HepG2 (cell line): ENCODE results near the gene GALNT18. TPM values are rescaled to one million over a fixed set of nuclear protein-coding genes. Genes with fewer than 3 reads are reported as not detected.

ENCODE experiments used
- CEBPG ChIP-seq: IDR thresholded peaks from 2 replicates; pipeline ENCODE4 v1.6.1; 2016
- CHCHD3 ChIP-seq: sonication (generic); formaldehyde crosslinking; IDR thresholded peaks from 2 replicates; pipeline ENCODE4 v1.8.0; 2022; ENCODE audit warnings: mild to moderate bottlenecking, missing genetic modification reagents, moderate library complexity
- HIVEP1 ChIP-seq: sonication (generic); formaldehyde crosslinking; IDR thresholded peaks from 2 replicates; pipeline ENCODE4 v1.4.0; 2020; ENCODE audit warnings: mild to moderate bottlenecking, missing genetic modification reagents
- KIAA2018 ChIP-seq: sonication (generic); formaldehyde crosslinking; IDR thresholded peaks from 2 replicates; pipeline ENCODE4 v1.5.0; 2020; ENCODE audit warnings: mild to moderate bottlenecking, missing genetic modification reagents, borderline replicate concordance
- NFE2L1 ChIP-seq: sonication (generic); formaldehyde crosslinking; IDR thresholded peaks from 2 replicates; pipeline ENCODE4 v1.4.0; 2020; ENCODE audit warnings: missing genetic modification reagents, mild to moderate bottlenecking, borderline replicate concordance
- POGZ ChIP-seq: sonication (generic); formaldehyde crosslinking; IDR thresholded peaks from 2 replicates; pipeline ENCODE4 v1.4.0; 2020; ENCODE audit warnings: mild to moderate bottlenecking, missing genetic modification reagents
- ZNF138 ChIP-seq: sonication (generic); formaldehyde crosslinking; IDR thresholded peaks from 2 replicates; pipeline ENCODE4 v1.5.0; 2020; ENCODE audit warnings: mild to moderate bottlenecking, low read depth, missing genetic modification reagents
- ZNF276 ChIP-seq: sonication (generic); formaldehyde crosslinking; IDR thresholded peaks from 2 replicates; pipeline ENCODE4 v1.4.0; 2020; ENCODE audit warnings: mild to moderate bottlenecking, low read depth, missing genetic modification reagents
- ZNF343 ChIP-seq: sonication (generic); formaldehyde crosslinking; IDR thresholded peaks from 2 replicates; pipeline ENCODE4 v1.4.0; 2020; ENCODE audit warnings: mild to moderate bottlenecking, missing genetic modification reagents
- ZNF572 ChIP-seq: sonication (generic); formaldehyde crosslinking; IDR thresholded peaks from 2 replicates; pipeline ENCODE4 v1.5.1; 2020; ENCODE audit warnings: mild to moderate bottlenecking, missing genetic modification reagents
- polyA plus RNA-seq, 8 experiments: library from polyadenylated mRNA; depleted of rRNA in 3 of 8; stranded (reverse) in 7 of 8; unstranded in 1 of 8; fragments of >200 nt; fragmentation: Illumina TruSeq in 4 of 8; extraction: Trizol in 4 of 8; gene quantifications; 2 replicates each; pipeline versions ENCODE4 v1.2.1 to v1.2.3, GENCODE V29; 2011 to 2016; ENCODE audit warnings: low read depth in 4 of 8, missing spikeins in 1 of 8, mixed read lengths in 1 of 8; ENCODE audit not compliant: insufficient read depth in 1 of 8
- total RNA-seq, 5 experiments: library from RNA; depleted of rRNA; stranded (reverse); fragments of >200 nt; fragmentation: Illumina TruSeq; extraction: Trizol; gene quantifications; 2 replicates each; pipeline ENCODE4 v1.2.3, GENCODE V29; 2016; ENCODE audit warnings: low read depth in 1 of 5

Gene GALNT18
- total and polyA plus RNA-seq, 2 of the 13 experiments (the other 11 are each of a cell fraction or from before 2014, with no cell fraction given) = 0.11 TPM; not detected in 1

DNA sequence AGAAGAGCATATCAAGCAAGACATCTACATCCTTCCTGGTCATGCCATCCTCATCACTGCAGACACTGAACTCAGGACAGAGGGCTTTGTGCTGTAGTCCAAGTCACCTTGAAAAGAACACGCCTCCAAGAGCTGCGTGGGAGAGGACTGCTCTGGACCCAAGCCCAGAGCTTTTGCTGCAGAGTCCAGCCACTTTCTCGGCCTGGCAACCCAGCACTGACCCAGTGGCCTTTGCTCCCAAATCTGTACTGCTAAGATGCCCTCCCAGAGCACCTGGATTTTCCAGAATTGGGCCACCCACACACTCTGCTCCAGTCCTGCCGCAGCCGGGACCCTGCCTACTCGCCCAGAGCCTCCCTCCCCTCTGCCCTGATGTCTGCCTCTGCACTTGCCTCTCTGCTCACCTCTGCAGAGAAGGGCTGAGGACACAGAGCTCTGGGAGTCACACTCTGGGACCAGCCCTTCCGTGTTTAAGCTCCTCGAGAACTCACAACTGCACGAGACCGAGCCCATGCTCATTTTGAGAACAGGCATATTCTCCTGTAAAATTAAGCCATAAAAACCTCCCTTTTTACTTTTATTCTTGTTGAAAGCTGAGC lies 185.0 kb downstream of the GALNT18 start (continued):
- TF ChIP-seq HIVEP1 (CRISPR knock-in tag) (no peak), KIAA2018 (CRISPR knock-in tag) (no peak), CEBPG (CRISPR knock-in tag) (no peak), POGZ (no peak), ZNF138 (CRISPR knock-in tag) (no peak), ZNF572 (no peak), CHCHD3 (CRISPR knock-in tag) (no peak), ZNF343 (CRISPR knock-in tag) (no peak), NFE2L1 (no peak), ZNF276 (CRISPR knock-in tag) (no peak)
